ENCODE measurements around the gene RPS2.

- TF ChIP-seq CTCF (conservative IDR thresholded peaks at IDR 0.05; ENCODE audit: low read length), result no peak
- no peak for TF ChIP-seq EZH2phosphoT487 (IDR thresholded peaks at IDR 0.05; ENCODE audit: borderline replicate concordance, low read depth, low read length)
These were observed 42.3 kb downstream of the RPS2 start for GRCh38 chr16:1922357-1922756.

Data from OCI-LY7 (cell line).